ENCODE results near the gene KPNA1.
"Not testable (repeated sequence)": the region's sequence is repeated elsewhere in the genome, so short reads cannot be mapped to it uniquely, and the experiment has no call there.

Gene KPNA1

DNA sequence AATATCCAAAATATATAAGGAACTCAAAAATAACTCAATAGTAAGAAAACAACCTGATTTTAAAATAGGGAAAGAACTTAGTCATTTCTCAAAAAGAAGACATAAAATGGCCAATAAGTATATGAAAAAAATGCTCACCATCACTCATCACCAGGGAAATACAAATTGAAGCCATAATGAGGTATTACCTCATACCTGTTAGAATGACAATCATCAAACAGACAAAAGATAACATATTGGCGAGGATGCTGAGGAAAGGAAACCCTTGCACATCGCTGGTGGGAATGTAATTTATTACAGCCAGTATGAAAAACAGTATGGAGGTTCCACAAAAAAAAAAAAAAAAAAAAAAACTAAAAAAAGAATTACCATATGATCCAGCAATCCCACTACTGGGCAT, 38.2 kb downstream of the KPNA1 start:
- DNase-seq (ENCODE audit: low read depth in 2 of 2): no peak

DNA sequence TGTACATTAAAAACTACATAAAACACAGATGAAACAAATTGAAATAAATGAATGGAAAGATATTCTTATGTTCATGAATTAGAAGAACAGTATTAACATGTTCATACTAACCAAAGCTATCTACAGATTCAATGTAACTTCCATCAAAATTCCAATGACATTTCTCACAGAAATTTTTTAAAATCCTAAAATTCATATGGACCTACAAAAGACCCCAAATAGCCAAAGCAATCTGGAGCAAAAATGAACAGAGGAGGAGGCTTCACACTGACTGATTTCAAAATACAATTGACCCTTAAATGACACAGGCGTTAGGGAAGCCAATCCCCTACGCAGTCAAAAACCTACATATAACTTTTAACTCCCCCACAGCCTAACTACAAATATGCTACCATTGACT, 39.4 kb downstream of the KPNA1 start:
- DNase-seq (ENCODE audit: low read depth in 2 of 2): no peak

DNA sequence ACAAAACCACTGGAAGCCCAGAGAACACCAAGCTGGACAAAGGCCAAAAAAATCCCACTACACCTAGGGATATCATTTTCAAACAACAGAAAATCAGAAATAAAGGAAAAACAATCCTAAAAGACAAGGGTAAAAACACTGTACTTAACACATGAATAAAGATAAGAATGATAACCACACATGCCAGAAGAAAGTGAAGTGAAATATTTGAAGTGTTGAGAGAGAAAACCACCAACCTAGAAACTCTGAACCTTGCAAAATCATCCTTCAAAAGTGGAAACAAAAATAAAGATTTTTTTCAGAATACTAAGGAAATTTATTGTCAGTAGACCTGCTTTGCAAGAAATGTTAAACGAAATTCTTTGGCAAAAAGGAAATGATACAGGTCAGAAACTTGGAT, 45.1 kb downstream of the KPNA1 start:
- no peak for DNase-seq (ENCODE audit: low read depth in 2 of 2)

DNA sequence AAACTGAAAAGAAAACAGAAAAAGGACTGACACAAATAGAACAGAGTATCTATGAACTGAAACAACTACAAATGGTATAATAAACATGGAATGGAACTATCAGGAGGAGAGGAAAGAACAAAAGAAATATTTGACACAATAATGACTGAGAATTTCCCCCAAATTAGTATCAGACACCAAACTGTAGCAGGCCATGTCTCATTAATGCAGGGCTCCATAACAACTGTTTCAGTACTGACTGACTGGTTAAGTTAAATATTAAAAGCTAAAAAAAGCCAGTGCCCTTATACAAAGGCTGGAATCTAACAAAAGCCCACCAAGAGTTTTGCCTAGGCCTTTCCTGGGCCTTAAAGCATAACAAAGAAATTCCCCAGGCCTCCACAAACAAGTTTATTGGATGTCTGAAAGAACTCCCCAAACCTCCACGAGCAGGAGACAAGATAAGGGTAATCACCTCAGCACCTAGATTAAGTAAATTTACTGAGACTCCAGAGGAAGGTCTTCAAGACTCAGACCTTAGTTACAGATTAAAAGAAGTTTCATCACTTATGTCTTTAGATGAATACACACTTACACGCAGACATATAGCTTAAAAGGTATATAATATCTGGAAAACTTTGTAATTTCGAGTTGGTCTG, 45.7 kb downstream of the KPNA1 start:
- no peak for DNase-seq (ENCODE audit: low read depth in 2 of 2)

DNA sequence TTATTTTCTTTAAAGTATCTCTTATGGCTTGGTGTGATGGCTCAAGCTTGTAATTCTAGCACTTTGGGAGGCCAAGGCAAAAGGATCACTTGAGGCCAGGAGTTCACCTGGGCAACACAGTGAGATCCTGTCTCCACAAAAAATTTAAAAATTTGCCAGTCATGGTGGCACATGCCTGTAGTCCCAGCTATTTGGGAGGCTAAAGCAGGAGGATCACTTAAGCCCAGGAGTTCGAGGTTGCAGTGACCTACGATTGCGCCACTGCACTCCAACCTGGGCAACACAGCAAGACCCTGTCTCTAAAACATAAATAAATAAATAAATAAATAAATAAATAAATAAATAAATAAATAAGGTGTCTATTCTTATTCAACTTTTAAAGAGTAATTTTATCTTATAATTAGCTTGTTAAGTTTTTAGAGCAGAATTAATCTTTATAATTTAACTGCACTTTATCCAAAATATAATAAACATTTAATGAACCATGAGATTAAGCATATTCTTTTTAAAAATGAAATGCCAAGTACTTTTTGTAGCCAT, 48.0 kb downstream of the KPNA1 start:
- DNase-seq (ENCODE audit: low read depth in 2 of 2): no peak

DNA sequence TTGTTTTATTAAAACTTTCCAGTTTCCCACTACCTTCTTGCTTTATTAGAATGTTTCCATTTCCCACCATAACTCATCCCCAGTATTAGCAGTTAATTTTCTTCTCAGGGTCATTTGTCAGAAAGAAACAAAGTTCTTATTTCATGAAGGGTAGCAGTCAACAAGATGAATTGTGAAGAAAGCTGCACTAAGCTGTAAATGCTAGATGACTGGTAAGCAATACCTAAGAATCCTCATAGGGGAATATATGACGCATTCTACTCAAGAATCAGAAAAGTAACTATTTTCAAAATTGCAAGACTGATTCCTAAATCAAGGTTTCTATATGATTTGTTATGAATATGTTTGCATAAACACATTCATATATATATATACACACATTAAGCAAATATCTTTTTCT, 50.1 kb downstream of the KPNA1 start:
- no peak for DNase-seq (ENCODE audit: low read depth in 2 of 2)

DNA sequence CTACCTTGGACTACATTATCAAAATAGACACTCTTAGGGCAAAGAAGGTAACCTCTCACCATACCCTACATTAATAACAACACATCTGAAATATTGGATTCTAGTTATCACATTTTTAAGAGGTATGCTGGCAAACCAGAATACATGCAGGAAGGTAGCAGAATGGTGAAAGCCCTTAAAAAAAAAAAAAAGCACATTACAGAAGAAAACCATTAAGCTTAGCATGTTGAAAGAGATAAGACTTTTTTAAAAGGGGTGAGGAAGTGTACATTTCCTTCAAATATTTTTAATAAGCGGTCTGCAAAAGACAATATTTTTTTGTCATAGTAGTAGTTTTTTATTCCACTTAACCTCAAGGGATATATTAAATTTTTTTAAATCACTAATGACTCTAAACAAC, 52.3 kb downstream of the KPNA1 start:
- DNase-seq (ENCODE audit: low read depth in 2 of 2): no peak

DNA sequence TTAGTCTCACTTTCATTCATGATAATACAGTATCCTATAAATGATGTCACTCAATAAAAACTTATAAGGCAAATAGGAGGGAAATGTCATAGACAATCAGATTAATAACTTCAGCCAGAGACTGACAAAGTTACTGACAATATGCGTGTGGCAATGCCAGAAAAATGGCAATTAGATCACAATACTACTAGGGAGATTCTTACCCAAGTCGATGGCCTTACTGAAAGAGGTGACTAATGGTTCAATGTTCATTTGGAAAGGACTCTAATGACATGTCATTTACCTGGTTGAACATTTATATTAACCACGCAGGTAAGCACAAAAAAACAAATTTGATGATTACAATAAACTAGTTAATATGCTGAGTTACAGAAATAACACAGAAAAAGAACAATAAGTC, 52.9 kb downstream of the KPNA1 start:
- no peak for DNase-seq (ENCODE audit: low read depth in 2 of 2)

DNA sequence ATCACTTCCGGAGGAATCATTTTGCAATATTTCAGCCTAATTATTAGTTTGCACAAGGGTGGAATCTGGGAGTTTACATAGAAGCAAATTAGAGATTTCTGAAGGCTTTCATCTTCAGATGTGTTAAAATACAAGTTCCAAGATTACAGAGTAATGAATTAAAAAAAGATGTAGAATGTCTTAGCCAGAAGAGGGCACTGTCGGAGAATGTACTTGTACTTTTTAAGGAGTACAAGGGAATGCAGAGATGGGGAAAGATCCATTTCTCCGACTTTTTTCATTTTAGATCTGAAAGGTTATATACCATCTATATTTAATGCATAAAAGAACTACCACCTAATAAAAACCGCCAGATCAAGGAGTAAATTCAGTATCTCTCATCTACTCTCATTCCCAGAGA, 55.7 kb downstream of the KPNA1 start:
- DNase-seq (ENCODE audit: low read depth in 2 of 2): no peak

DNA sequence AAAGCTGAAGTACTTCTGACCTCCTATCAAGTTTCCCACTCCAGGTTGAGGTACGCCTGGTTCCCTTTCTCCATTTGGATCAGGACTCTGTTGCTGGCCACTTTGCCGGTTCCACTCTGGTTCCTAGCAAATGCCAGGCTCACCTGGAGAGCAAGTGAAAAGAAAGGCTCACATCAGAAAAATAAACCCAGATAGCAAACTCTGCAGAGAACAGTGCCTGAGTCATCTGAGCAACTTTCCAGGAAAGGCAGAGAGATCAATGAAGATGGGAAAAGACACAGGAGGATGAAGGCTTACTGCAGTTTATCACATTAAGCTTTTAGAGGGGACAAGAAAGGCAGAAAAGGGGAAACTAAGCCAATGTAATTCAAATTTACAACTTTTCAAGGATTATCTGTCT, 57.0 kb downstream of the KPNA1 start:
- DNase-seq (ENCODE audit: low read depth in 2 of 2): no peak

DNA sequence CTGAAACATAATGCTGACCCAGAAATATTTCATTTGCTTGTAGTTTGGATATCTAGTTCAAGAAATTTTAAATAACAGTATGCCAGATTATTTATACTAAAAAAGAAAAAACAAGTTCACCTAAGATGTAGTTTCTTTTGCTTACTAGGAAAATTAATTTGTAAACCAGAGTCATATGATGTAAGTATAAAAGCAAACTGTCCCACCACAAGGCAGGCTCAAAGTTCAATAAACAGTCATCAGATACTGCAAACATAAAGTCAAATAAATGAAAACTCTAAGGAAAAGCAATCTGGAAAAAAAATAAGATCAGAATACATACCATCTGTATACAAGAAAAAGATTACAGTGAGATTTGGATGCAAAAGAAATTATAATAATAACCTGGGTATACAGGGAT, 58.7 kb downstream of the KPNA1 start:
- DNase-seq (ENCODE audit: low read depth in 2 of 2): no peak

DNA sequence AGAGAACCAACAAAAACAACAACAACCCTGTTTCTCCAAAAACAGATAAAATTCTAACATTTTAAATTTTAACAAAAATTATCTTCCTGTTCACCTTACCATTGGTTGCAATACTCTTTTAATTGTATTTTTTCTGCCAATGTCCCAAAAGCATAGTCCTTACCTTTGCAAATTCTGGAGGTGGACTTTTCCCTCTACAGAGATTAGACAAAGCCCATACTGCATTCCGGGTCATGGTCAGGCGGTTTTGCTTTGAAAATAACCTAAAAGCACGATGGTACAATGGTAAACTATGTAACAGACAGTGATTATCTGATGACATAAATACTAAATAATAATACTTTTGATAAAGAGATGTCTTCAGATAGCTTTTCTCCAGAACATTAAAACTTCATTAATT, 63.4 kb downstream of the KPNA1 start:
- DNase-seq (ENCODE audit: low read depth in 2 of 2): no peak

DNA sequence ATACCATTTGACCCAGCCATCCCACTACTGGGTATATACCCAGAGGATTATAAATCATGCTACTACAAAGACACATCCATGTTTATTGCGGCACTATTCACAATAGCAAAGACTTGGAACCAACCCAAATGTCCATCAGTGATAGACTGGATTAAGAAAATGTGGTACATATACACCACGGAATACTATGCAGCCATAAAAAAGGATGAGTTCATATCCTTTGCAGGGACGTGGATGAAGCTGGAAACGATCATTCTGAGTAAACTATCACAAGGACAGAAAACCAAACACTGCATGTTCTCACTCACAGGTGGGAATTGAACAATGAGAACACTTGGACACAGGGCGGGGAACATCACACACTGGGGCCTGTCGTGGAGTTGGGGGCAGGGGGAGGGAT, 66.5 kb downstream of the KPNA1 start:
- DNase-seq (ENCODE audit: low read depth in 2 of 2): not testable (repeated sequence)

DNA sequence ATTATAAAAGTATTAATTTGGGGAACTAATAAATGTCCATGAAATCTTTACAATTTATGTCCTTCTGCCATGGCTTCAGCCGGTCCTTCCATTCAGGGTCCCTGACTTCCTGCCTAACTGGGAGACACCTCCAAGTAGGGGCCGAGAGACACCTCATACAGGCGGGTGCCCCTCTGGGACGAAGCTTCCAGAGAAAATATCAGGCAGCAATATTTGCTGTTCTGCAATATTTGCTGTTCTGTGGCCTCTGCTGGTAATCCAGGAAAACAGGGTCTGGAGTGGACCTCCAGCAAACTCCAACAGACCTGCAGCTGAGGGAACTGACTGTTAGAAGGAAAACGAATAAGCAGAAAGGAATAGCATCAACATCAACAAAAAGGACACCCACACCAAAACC, 70.2 kb downstream of the KPNA1 start:
- not testable (repeated sequence) for DNase-seq (ENCODE audit: low read depth in 2 of 2)

DNA sequence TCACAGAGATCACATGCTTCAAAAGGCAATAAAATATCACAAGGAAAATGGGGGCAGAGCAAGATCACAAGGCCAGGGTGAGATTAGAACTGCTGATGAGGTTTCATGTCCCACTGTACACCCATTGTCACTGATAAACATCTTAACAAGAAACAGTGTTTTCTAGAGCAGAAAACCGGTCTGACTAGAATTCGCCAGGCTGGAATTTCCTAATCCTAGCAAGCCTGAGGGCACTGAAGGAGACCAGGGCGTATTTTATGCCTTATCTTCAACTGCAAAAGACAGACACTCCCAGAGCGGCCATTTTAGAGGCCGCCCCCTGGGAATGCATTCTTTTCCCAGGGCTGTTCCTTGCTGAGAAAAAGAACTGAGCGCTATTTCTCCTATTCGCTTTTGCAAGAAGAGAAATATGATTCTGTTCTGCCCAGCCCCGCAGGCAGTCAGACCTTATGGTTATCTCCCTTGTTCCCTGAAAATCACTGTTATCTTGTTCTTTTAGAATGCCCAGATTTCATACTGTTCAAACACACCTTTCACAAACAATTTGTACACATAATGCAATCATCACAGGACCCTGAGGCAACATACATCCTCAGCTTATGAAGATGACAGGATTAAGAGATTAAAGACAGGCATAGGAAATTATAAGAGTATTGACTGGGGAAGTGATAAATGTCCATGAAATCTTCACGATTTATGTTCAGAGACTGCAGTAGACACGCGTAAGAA, 70.8 kb downstream of the KPNA1 start:
- not testable (repeated sequence) for DNase-seq (ENCODE audit: low read depth in 2 of 2)

DNA sequence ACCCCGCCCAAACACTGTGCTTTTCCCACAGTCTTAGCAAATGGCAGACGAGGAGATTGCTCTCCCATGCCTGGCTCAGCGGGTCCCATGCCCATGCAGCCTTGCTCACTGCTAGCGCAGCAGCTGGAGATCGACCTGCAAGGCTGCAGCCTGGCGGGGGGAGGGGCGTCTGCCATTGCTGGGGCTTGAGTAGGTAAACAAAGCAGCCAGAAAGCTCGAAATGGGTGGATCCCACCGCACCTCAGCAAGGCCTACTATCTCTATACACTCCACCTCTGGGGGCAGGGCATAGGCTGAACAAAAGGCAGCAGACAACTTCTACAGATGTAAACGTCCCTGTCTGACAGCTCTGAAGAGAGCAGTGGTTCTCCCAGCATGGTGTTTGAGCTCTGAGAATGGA, 71.6 kb downstream of the KPNA1 start:
- DNase-seq (ENCODE audit: low read depth in 2 of 2): no peak

DNA sequence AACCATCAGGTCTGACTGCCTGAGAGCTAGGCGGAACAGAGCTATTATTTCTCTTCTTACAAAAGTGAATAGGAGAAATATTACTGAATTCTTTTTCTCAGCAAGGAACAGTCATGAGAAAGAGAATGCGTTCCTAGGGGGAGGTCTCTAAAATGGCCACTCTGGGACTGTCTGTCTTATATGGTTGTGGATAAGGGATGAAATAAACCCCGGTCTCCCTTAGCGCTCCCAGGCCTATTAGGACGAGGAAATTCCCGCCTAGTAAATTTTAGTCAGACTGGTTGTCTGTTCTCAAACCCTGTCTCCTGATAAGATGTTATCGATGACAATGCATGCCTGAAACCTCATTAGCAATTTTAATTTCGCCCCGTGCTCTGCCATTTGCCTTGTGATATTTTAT, 78.8 kb downstream of the KPNA1 start:
- DNase-seq (ENCODE audit: low read depth in 2 of 2): no peak

DNA sequence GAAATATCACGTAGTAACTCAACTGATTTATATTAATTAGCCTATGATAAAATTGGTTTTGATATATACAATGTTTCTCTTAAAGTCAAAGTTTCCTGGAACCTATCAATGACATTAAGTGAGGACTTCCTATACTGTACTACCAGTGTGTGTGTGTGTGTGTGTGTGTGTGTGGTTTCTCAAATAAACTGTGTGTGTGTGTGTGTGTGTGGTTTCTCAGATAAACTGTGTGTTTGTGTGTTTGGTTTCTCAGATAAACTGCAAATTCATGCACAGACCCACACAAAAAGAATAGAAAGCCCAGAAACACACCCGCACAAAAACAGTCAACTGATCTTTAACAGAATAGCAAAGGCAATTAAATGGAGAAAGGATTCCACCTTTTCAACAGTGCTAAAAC, 84.4 kb downstream of the KPNA1 start:
- no peak for DNase-seq (ENCODE audit: low read depth in 2 of 2)

DNA sequence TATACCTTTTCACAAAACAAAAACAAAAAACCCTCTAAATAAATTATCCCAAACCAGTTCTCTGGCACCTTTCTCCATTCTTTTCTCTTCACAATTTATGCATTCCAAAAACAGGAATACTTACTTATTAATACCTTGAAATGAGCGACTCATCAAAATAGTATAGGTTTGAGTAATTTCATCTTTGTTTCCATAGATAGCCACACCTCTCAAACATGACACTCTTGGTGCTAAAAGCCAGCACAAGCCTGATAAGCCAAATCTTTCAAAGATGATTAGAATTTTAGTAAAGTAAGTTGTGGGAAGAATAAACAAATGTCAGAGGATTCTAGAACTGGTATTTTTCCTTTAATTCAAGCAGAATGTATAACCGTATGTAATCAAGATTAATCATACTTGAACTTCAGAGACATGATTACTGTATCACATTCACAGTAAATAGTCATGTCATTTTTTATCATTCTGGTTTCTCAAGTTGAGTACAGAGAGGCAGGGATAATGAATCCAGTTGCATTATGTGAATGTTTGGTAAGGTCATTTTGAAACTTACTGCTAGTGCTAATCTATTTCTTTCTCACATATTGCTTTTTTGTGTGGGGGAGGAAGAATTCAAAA, 86.8 kb downstream of the KPNA1 start:
- no peak for DNase-seq (ENCODE audit: low read depth in 2 of 2)

DNA sequence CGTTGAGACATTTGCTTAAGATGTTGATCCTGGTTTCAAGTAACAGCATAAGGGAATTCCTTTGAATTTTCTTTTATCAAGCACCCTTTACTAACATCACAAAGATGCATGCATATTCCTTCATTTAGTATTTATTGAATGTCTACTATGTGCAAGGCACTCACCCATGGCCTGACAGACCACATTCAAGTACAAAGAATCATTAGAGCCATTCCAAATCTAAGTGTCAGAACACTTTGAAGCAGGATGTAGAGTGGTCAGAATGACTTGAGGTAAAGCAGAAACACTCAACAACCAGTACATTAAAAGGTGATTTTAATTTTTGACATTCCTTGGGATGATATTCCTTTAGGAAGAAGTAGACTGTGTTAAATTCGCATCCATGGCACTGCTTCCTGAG, 92.9 kb downstream of the KPNA1 start:
- no peak for DNase-seq (ENCODE audit: low read depth in 2 of 2)

DNA sequence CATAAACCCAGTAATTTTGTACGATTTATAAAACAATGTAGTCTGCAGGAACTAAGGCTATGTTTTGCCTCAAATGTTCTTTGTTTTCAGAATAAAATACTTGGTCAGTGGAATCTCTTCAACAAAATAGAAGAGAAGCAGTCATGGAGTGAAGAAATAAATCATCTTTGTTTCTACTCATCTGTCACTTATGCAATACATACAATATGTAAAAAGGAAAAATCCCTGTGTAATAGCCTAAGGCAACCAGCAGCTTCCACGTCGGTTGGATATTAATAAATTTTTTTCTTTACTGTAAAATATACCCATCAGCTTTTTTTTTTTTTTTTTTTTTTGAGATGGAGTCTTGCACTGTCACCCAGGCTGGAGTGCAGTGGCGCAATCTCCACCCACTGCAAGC, 93.6 kb downstream of the KPNA1 start:
- DNase-seq (ENCODE audit: low read depth in 2 of 2): no peak

DNA sequence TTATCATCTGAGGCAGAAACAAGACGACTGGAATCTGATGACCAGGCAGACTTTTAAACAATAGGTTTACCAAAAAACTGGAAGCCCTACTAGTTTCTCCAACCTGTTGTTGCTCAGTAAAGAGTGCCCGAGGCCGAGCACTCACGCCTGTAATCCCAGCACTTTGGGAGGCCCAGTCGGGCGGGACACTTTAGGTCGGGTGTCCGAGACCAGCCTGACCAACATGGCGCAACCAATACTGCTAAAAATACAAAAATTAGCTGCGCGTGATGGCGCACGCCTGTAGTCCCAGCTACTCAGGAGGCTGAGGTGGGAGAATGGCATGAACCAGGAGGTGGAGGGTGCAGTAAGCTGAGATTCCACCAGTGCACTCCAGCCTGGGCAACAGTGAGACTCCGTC, 97.8 kb downstream of the KPNA1 start:
- no peak for DNase-seq (ENCODE audit: low read depth in 2 of 2)
